ENCODE results near the gene SEC14L5.

The SEC14L5 gene

DNA sequence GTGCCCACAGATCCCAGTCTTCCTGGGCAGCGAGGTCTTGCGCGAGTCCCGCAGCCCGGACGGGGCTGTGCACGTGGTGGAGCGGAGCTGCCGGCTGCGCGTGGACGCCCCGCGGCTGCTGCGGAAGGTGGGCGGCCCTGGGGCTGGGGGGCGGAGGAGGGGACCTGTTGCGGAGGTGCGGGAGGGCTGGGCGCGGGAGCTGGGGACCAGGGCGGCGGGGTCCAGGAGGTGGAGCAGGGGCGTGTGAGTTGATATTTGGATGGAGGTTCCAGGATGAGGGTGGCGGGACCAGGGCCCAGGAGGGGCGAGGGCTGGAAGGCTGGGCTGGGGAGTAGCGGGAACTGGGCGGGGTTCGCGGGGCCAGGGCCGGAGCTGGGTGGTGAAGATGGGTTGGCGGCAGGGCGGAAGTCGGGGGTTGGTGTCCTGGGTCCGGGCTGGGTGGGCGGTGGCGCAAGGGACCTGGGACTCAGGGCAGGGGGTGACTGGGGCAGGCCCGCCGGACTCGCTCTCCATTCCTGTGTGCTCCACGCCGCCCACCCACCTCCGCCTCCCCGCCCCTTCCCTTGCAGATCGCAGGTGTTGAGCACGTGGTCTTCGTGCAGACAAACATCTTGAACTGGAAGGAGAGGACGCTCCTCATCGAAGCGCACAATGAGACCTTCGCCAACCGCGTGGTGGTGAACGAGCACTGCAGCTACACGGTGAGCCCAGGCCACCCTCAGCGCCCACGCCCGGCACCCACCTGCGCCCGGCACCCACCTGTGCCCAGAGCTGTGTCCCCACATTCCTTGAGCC, 29.6 kb downstream of the SEC14L5 start:
- no peak for DNase-seq

DNA sequence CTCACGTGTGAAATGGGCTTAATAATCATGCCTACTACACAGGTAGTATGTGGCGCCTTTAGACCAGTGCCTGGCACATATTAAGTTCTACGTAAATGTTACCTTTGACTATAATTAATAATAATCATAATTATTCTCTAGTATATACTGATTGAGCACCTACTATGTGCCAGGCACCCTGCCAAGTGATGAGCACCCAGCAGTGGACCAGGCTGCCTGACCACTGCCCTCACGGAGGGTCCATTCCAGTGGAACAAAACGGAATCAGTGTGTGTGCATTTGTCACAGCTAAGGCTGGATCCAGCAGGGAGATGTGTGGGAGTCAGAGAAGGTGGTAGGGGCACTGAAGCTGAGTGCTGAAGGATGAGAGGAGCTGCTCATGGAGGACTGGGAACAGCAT, 30.5 kb downstream of the SEC14L5 start:
- no peak for DNase-seq

DNA sequence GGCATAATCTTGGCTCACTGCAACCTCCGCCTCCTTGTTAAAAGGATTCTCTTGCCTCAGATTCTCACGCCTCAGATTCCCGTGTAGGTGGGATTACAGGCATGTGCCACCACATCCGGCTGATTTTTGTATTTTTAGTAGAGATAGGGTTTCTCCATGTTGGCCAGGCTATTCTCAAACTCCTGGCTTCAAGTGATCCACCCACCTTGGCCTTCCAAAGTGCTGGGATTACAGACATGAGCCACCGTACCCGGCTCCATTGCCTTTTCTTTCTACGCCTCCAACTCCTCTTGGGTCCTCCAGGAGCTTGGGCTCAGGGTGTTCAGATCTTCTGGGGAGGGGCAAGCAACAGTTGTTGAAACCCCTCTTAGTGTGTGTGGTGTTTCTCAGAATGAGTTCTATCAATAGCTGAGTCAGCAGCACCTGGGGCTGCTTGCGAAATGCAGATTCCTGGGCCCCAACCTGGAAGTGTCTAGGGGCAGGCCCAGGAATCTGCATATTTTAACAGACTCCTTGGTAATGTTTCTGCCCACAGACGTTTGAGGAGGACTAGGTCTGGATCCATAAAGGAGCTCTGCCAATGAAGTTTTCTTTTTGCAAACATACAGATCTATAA, 31.4 kb downstream of the SEC14L5 start:
- no peak for DNase-seq

DNA sequence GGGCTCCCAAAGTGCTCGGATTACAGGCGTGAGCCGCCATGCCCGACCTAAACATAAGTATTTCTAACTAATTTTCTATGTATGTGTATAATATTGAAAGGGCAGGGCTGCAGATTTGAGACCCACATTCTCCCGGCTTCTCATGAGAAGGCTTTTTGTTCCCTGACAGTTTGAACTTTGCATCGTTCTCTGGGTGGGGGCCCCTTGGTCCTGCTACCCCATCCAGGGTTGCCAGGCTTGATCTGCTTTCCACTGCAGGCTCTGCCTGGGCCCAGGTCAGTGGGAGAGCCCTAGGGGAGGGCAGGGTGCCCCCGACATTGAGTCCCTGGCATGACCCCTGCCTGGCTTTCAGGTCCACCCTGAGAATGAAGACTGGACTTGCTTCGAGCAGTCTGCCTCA, 32.3 kb downstream of the SEC14L5 start:
- DNase-seq = no peak

DNA sequence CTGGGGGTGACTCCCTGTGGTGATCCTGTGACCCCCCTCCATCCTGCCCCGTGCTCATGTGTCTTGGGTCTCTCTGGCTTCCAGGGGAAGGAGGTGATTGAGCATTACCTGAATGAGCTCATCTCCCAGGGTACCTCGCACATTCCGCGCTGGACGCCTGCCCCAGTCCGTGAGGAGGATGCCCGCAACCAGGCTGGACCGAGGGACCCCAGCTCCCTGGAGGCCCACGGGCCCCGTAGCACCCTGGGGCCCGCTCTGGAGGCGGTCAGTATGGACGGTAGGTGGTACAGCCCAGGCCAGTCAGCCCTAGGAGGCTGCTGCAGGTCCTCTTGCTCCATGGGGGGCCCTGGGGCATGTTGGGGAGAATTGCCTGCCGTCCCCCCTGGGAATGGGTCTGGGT, 33.6 kb downstream of the SEC14L5 start:
- DNase-seq = no peak

DNA sequence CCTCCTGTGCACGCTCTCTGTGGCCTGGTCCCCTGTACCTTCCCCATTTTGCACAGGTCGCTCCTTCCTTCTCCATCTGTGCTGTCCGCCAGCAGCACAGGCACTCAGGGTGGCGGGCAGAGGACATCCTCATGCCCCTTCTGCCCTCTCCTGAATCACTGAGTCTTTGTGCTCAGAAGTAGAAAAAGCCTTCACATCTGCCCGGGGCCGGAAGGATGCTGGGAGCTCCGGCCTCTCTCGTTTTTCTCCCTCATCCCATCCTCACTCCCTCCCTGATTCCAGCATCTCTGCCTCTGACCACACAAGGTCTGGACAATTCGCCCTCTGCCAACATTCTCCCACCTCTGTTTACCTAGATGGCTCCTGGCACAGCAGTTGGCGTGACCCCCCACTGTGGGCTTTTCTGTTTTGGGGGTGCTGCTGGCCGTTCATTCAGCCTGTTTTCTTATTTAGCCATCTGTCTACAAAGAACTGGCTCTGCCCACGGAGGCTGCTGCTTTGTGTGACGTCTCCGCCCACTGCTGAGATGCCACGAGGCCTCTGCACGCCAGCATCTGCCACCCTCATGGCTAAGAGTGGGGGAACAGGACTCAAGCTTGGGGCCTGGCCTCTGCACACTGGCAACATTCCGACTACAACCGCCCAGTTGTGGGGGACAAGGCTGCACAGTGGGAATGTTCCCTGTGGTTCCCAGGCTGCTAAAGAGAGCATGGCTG, 36.7 kb downstream of the SEC14L5 start:
- no peak for DNase-seq

DNA sequence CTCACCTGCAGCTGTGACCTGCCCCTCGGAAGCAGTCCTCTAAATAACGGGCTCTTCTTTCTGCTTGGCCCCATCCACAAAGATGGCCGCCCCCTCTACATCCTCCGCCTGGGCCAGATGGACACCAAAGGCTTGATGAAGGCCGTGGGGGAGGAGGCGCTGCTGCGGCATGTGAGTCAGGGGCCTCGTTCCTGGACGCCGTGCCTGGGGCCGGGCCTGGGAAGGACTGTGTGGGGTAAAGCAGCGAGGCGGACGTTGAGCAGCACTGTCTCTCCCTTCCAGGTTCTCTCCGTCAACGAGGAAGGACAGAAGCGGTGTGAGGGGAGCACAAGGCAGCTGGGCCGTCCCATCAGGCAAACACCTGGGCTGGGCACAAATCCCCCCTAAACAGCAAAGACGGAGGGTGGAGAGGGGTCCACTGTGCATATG, 42.5 kb downstream of the SEC14L5 start:
- no peak for DNase-seq

DNA sequence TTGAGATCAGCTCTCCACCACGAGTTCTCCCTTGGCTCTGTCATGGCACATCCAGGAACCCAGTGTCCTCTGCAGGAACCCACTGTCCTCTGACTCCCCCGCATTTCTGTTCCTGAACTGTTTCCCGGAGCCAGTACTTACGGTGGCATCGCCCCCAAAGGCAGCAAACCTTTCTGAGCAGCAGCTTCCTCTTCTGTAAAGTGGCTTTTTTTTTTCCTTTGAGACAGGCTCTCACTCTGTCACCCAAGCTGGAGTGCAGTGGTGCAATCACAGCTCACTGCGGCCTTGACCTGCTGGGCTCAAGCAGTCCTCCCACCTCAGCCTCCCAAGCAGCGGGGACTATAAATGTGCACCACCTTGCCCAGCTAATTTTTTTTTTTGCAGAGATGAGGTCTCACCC, 43.4 kb downstream of the SEC14L5 start:
- DNase-seq = no peak

DNA sequence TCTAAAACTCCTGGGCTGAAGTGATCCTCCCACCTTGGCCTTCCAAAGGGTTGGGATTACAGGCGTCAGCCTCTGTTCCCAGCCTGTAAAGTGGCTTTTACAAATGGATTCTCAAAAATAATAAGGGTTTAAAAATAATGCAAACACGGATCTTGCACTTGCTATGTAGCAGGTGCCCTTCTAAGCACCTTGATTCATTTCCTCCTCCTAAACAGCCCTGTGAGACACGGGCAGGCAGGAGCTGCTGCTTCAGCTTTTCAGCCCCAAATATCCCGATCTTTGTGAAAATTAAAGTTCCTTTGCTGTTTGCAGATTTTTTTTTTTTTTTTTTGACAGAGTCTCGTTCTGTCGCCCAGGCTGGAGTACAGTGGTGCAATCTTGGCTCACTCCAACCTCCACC, 43.9 kb downstream of the SEC14L5 start:
- no peak for DNase-seq

DNA sequence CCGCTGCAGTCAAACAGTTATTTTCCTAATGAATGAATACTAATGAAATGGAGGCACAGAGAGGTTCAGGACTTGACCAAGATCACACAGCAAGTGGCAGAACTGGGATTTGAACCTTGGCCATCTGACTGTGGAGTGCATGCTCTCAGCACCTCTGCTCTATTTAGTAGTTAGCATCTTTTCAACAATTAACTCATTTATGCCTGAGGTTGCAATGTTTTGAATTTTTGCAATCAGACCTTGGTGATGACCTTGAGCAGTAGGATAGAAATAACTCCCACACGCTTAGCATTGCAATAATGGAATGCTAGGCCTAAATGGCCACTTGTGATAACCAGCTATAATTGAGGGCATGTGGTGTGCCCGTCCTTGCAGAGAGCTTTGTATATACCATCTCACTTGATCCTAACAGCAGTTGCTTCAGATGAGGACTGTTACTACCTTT, 44.6 kb downstream of the SEC14L5 start:
- DNase-seq = no peak

DNA sequence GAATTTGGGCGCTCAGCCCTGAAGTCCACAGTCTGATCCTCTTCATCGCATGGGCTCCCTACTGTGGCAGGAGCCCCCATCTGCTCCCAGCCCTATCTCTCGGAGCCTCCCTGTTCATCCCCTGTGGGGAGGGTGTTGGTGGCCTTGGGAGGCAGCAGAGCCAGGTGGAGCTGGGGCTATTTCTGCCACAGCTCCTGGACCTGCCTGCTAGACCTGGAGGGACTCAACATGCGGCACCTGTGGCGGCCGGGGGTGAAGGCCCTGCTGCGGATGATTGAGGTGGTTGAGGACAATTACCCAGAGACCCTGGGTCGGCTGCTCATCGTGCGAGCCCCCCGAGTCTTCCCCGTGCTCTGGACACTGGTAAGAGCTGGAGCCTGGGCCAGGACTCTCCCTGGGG, 45.1 kb downstream of the SEC14L5 start:
- DNase-seq = no peak

DNA sequence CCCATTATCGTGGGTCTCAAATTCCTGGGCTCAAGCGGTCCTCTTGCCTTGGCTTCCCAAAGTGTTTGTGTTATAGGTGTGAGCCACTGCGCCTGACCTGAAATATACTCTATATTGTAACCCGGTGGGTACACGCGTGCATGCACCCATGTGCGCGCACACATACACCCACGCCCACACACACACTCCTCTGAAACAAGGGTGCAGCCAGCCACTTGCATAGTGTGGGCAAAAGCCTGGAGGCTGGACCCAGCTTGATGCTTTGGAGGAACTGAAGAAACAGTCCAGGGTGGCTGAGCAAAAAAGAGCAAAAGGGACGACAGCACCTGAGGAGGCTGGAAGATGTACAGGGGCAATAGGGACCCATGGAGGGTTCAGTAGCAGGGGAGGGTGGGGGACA, 45.7 kb downstream of the SEC14L5 start:
- no peak for DNase-seq

DNA sequence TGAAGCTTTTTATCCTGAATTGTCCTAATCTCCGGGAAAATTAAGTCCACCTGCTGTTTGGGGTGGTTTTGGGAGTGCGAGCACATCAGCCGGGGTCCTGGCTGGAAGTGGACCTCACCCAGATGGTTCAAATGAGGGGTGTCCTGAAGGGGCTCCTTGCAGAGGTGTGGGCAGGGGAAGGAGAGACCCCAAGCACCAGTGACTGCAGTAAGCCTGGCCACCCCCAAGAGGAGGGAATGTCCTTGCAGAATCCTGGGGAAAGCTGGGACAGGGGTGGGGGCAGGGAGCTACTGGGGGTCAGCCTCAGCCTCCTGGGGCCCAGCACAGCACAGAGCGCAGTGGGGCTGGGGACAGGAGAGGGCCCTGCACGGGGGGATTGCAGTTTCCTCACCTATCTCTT, 46.2 kb downstream of the SEC14L5 start:
- DNase-seq = no peak

DNA sequence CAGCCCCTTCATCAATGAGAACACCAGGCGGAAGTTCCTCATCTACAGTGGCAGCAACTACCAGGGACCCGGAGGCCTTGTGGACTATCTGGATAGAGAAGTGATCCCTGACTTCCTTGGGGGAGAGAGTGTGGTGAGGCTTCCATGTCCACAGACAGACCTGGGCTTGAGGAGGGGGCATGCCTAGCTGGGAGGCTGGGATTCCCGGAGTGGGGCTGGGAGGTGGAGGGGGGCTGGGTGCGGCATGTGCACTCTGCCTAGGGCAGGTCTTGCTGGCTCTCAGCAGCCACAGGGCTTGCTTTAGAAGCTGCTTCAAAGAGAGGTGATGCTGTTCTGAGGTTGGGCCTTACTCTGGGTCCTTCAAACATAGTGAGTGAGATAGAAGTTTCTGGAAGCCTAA, 47.8 kb downstream of the SEC14L5 start:
- no peak for DNase-seq

DNA sequence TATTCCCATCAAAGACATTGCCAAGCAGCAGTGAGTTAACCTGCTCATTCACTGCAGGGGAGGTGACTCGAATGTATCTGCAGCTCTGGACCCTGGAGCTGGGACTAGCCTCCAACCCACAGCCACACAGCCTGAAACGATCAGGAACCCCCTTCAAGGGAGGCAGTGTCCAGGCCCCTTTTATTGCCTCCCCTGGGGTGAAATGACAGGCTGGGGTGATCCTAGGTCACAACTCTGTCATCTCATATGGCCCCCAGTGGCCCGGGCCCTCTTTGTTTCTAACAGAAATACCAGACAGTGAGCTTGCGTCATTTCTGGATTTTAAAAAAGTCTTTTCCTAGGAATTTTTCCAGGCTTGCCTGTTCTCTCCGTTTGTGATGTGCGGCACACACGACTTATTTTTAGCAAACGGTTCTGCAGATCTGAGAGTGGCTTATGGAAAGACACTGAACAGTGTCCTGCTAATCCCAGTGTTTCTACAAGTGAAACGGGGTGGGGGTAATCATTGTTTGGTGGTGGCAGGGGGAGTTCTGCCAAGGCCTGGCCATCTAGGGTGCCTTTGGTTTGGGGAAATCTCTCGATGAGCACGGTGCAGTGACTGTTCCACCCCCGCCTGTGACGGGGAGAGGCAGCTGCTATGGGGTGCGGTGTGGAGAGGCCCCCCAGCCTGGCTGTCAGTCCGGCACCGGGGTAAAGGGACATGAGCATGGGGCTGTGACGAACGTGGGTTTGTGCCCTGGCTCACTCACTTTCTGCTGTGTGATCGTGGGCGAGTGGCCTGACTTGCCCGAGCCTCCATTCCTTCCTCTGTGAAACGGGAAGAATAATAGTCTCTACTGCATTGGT, 48.4 kb downstream of the SEC14L5 start:
- DNase-seq = no peak

DNA sequence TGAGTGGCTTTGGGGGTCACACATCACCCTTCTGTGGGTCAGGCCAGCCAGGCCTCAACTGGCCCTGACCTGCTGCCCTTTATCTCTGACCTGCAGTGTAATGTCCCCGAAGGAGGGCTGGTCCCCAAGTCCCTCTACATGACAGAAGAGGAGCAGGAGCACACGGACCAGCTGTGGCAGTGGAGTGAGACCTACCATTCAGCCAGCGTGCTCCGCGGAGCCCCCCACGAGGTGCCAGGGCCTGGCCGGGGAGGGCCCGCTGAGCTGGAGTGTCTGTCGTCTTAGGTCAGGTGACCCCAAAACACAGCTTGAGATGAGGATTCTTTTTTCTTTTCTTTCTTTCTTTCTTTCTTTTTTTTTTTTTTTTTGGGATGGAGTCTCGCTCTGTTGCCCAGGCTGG, 49.1 kb downstream of the SEC14L5 start:
- DNase-seq = no peak

DNA sequence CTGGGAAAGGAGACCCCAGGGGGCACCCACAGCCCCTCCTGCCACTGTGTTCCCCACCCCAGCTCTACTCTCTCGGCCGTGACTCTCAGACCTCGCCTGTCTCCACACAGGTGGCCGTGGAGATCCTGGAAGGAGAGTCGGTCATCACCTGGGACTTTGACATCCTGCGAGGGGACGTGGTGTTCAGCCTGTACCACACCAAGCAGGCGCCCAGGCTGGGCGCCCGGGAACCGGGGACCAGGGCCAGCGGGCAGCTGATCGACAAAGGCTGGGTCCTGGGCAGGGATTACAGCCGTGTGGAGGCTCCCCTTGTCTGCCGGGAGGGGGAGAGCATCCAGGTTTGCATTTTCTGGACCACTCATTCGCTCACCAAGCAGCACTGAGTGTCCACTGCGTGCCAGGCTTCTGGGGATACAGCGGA, 50.2 kb downstream of the SEC14L5 start:
- DNase-seq = no peak

DNA sequence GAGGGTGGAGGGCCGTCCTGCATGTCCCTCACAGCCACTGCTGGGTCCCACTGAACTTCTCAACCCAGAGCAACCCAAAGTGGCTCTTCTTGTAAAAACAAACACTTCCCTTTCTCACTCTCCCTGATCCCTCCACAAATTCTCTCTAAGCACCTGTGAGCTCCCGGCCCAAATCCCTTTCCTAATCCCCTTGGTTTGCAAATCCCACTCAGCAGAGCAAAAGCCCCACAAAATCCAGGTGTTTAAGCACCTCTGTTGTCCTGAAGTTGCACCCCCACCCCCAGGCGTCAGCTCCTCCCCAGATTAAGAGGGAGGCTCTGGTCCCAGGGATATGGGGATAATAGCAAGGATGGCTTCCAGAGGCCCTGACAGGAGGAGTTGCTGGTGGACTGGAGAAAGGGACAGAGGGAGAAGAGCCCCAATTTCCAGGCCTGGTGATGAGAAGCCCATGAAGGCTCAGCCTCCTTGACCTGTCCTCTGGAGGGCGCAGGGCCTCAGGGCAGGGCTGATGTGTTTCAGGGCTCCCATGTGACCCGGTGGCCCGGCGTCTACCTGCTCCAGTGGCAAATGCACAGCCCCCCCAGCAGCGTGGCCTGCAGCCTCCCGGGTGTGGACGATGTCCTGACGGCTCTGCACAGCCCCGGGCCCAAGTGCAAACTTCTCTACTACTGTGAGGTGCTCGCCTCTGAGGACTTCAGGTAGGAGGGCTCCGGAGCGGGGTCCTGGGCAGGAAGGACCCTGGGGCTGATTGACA, 52.6 kb downstream of the SEC14L5 start:
- no peak for DNase-seq

DNA sequence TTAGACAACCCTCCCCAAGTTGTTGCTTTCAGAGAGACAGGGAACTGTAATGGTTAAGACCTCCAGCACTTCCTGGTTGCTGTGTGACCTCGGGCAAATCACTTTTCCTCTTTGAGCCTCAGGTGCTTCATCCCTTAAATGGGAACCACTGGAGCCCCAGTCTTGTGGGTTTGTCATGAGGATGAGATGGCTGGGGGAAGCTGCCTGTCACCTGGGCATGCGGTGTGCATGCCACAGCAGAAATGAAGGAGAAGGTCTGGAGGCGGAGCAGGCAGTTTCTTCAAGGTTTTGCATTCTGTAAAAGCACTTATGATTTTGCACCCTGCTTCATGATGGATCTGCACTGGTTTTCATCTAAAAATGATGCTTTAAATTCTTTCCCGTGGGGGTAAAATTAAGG, 53.5 kb downstream of the SEC14L5 start:
- no peak for DNase-seq

DNA sequence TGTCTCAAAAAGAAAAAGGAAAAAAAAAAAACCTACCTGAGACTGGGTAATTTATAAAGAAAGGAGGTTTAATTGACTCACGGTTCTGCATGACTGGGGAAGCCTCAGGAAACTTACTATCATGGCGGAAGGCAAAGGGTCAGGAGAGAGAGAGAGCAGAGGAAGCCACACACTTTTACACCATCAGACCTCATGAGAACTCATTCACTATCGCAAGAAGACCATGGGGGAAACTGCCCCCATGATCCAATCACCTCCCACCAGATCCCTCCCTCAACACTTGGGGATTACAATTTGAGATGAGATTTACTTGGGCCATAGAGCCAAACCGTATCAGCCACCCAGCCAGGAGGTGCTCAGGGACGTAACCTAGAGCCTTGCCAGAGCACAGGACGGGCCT, 54.8 kb downstream of the SEC14L5 start:
- no peak for DNase-seq

DNA sequence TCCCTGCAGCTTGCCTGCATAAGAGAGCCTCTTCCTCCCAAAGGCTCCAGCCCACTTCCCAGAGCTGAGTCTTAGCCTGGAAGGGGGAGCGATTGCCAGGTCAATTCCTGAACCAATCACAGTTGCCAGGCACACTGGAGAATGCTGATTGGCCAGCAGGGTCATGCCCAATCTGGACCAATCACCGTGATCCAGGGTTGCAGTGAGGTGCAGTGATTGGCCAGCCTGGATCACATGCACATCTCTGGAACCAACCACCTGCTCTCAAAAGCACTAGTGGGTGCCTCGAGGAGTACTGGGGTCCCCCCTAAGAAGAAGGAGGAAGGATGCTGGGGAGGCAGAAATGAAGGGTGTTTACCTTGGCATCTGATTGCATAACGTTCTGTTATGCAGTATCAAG, 57.2 kb downstream of the SEC14L5 start:
- no peak for DNase-seq

DNA sequence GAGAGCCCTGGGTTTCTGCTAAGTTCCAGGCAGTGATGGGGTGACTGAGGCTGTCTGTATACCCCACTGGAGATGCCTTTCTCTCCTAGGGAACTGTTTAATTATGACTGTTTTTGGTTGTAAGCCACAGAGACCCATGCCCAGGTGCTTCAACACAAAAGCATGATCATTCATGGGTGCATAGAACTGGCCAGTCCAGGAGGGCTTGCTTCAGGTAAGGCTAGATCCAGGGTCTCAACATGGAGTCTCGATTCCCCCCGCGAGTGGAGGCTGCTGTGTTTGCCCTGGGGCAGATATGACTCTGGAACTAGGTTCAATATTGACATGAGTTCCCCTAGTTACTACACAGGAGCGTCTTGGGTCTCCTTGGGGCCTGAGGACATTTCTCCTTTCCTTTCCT, 57.8 kb downstream of the SEC14L5 start:
- DNase-seq = no peak
